Measurements from ENCODE around the gene LYZ. TPM values are rescaled to one million over a fixed set of nuclear protein-coding genes. Genes with fewer than 3 reads are reported as not detected.

The LYZ gene
- polyA plus RNA-seq, 3 donors, result 10,434 to 46,644 (median 13,865) TPM

GRCh38 chr12:69360348-69360672 is 12.1 kb downstream of the LYZ start:
- H3K36me3 ChIP-seq (replicated peaks in 1 of 2; ENCODE audit: control insufficient read depth in 1 of 2, insufficient read depth in 2 of 2, low read length in 2 of 2), result peaks cover 12 to 23% of the 10 kb centered on the region in 2 donors
- H3K27ac ChIP-seq (ENCODE audit: low read depth in 1 of 2, low read length in 2 of 2), result peak overlapping the region in 1 of 2 donors; percentile 88
- H3K4me2 ChIP-seq (replicated peaks; ENCODE audit: extremely low read depth, low read length, poor library complexity, severe bottlenecking), result peak overlapping the region; percentile 86
- no peak for DNase-seq
- peak overlapping the region; percentile 81 to 86 for H3K4me3 Mint-ChIP-seq
- H3K27me3 Mint-ChIP-seq (ENCODE audit: low read depth in 3 of 3), result no peaks in the 10 kb centered on the region
- H3K27ac Mint-ChIP-seq, result peak overlapping the region; percentile 74 to 91 (median 85)
- H3K9me3 Mint-ChIP-seq, result no peaks in the 10 kb centered on the region
- H2AFZ ChIP-seq (ENCODE audit: insufficient read depth, low read depth, low read length, poor library complexity, severe bottlenecking), result peak overlapping the region; percentile 96
- peaks cover 36% of the 10 kb centered on the region for H3K4me1 Mint-ChIP-seq
- H3K9ac ChIP-seq (ENCODE audit: insufficient read depth, low read length, poor library complexity, severe bottlenecking), result peak overlapping the region; percentile 83
- 4% methylated on average over 9 of the region's 10 CpGs for WGBS (ENCODE audit: insufficient coverage)
- peaks cover 18% of the 10 kb centered on the region for H4K20me1 ChIP-seq (ENCODE audit: insufficient read depth, low read length)
- no peaks in the 10 kb centered on the region for H3K9me3 ChIP-seq (replicated peaks in 1 of 2; ENCODE audit: control insufficient read depth in 1 of 2, insufficient read depth in 1 of 2, low read length in 2 of 2)
- peaks cover 20 to 27% of the 10 kb centered on the region in 2 donors for H3K4me1 ChIP-seq (ENCODE audit: control insufficient read depth in 1 of 2, insufficient read depth in 2 of 2, low read length in 2 of 2)
- H3K36me3 Mint-ChIP-seq, result peaks cover 3 to 8% of the 10 kb centered on the region in 2 donors
- no peaks in the 10 kb centered on the region for H3K27me3 ChIP-seq (ENCODE audit: control insufficient read depth in 2 of 2, insufficient read depth in 2 of 2, low read length in 2 of 2)
- peak overlapping the region; percentile 79 to 88 (median 87) for H3K4me3 ChIP-seq (replicated peaks in 1 of 3; ENCODE audit: low read depth in 2 of 3, low read length in 3 of 3)
- TF ChIP-seq CTCF (IDR thresholded peaks at IDR 0.05), result no peak
- intact Hi-C loops (cut with micrococcal nuclease), result loop anchor here in 1 of 2 donors (5.0 kb wide), 1 partner anchor 222 kb away; no protein-coding TSS in a partner anchor
- H3K79me2 ChIP-seq (ENCODE audit: insufficient read depth, low read length), result peaks cover 60% of the 10 kb centered on the region

GRCh38 chr12:69366796-69367195 is 18.6 kb downstream of the LYZ start:
- H3K4me3 ChIP-seq (replicated peaks in 1 of 3; ENCODE audit: low read depth in 2 of 3, low read length in 3 of 3), result no peak overlapping the region
- no peaks in the 10 kb centered on the region for H3K9me3 ChIP-seq (replicated peaks in 1 of 2; ENCODE audit: control insufficient read depth in 1 of 2, insufficient read depth in 1 of 2, low read length in 2 of 2)
- peaks cover 2% of the 10 kb centered on the region for H3K4me1 Mint-ChIP-seq
- WGBS (ENCODE audit: insufficient coverage), result no CpG with 5 or more reads among the region's 5 CpGs
- no peaks in the 10 kb centered on the region for H3K9me3 Mint-ChIP-seq
- DNase-seq, result no peak
- H3K4me3 Mint-ChIP-seq, result no peak overlapping the region
- TF ChIP-seq CTCF (IDR thresholded peaks at IDR 0.05), result no peak
- H3K79me2 ChIP-seq (ENCODE audit: insufficient read depth, low read length), result peaks cover 68% of the 10 kb centered on the region
- no peaks in the 10 kb centered on the region for H3K27me3 ChIP-seq (ENCODE audit: control insufficient read depth in 2 of 2, insufficient read depth in 2 of 2, low read length in 2 of 2)
- H3K36me3 Mint-ChIP-seq, result peaks cover 45 to 46% of the 10 kb centered on the region in 2 donors
- H2AFZ ChIP-seq (ENCODE audit: insufficient read depth, low read depth, low read length, poor library complexity, severe bottlenecking), result no peak overlapping the region
- H3K9ac ChIP-seq (ENCODE audit: insufficient read depth, low read length, poor library complexity, severe bottlenecking), result no peak overlapping the region
- intact Hi-C loops (cut with micrococcal nuclease), result no loop called here
- no peak overlapping the region for H3K4me2 ChIP-seq (replicated peaks; ENCODE audit: extremely low read depth, low read length, poor library complexity, severe bottlenecking)
- no peak overlapping the region for H3K27ac Mint-ChIP-seq
- H3K36me3 ChIP-seq (replicated peaks in 1 of 2; ENCODE audit: control insufficient read depth in 1 of 2, insufficient read depth in 2 of 2, low read length in 2 of 2), result peaks cover 56 to 85% of the 10 kb centered on the region in 2 donors
- H4K20me1 ChIP-seq (ENCODE audit: insufficient read depth, low read length), result no peaks in the 10 kb centered on the region
- no peaks in the 10 kb centered on the region for H3K27me3 Mint-ChIP-seq (ENCODE audit: low read depth in 3 of 3)
- H3K4me1 ChIP-seq (ENCODE audit: control insufficient read depth in 1 of 2, insufficient read depth in 2 of 2, low read length in 2 of 2), result no peaks in the 10 kb centered on the region
- no peak overlapping the region for H3K27ac ChIP-seq (ENCODE audit: low read depth in 1 of 2, low read length in 2 of 2)

All from CD14-positive monocyte (primary cell).